ENCODE measurements around the gene TTC32.

DNA sequence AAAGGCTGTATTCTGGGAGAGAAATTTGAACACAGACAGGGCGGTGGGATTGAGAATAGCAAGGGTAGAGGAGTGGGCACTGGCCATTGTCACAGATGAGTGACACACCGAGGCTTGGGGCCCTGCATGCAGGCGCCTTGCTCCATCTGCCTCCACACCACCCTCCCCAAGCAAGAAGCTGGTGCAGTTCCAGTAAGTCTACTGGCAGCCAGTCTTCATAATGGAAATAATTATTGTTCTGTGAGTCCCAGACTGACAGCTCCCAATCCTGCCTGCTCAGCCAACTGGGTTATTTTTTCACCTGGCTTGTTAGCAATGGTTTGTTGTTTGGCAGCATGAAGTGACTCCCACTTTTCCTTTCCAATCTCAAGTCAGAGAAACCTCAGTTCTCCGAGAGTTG, 13.0 kb downstream of the TTC32 start:
- TF ChIP-seq POLR2AphosphoS5 (IDR thresholded peaks at IDR 0.05; ENCODE audit: low read depth), result no peak
- no peak for TF ChIP-seq EZH2phosphoT487 (IDR thresholded peaks at IDR 0.05; ENCODE audit: unreplicated experiment)
- TF ChIP-seq CTCF (conservative IDR thresholded peaks at IDR 0.05; ENCODE audit: low read depth in 2 of 2), result no peak
- no peak for TF ChIP-seq CREB1 (CRISPR knock-in tag; IDR thresholded peaks at IDR 0.05; ENCODE audit: low read depth)
- no peak for TF ChIP-seq EZH2 (IDR thresholded peaks at IDR 0.05; ENCODE audit: low read depth, unreplicated experiment)
- no peak for TF ChIP-seq REST (IDR thresholded peaks at IDR 0.05; ENCODE audit: unreplicated experiment)
- TF ChIP-seq, protein P1, sequence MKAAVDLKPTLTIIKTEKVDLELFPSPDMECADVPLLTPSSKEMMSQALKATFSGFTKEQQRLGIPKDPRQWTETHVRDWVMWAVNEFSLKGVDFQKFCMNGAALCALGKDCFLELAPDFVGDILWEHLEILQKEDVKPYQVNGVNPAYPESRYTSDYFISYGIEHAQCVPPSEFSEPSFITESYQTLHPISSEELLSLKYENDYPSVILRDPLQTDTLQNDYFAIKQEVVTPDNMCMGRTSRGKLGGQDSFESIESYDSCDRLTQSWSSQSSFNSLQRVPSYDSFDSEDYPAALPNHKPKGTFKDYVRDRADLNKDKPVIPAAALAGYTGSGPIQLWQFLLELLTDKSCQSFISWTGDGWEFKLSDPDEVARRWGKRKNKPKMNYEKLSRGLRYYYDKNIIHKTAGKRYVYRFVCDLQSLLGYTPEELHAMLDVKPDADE (IDR thresholded peaks at IDR 0.05), result no peak
- TF ChIP-seq JUNB (IDR thresholded peaks at IDR 0.05; ENCODE audit: unreplicated experiment), result no peak
- TF ChIP-seq NANOG (IDR thresholded peaks at IDR 0.05; ENCODE audit: borderline replicate concordance), result no peak
- TF ChIP-seq, protein P2, sequence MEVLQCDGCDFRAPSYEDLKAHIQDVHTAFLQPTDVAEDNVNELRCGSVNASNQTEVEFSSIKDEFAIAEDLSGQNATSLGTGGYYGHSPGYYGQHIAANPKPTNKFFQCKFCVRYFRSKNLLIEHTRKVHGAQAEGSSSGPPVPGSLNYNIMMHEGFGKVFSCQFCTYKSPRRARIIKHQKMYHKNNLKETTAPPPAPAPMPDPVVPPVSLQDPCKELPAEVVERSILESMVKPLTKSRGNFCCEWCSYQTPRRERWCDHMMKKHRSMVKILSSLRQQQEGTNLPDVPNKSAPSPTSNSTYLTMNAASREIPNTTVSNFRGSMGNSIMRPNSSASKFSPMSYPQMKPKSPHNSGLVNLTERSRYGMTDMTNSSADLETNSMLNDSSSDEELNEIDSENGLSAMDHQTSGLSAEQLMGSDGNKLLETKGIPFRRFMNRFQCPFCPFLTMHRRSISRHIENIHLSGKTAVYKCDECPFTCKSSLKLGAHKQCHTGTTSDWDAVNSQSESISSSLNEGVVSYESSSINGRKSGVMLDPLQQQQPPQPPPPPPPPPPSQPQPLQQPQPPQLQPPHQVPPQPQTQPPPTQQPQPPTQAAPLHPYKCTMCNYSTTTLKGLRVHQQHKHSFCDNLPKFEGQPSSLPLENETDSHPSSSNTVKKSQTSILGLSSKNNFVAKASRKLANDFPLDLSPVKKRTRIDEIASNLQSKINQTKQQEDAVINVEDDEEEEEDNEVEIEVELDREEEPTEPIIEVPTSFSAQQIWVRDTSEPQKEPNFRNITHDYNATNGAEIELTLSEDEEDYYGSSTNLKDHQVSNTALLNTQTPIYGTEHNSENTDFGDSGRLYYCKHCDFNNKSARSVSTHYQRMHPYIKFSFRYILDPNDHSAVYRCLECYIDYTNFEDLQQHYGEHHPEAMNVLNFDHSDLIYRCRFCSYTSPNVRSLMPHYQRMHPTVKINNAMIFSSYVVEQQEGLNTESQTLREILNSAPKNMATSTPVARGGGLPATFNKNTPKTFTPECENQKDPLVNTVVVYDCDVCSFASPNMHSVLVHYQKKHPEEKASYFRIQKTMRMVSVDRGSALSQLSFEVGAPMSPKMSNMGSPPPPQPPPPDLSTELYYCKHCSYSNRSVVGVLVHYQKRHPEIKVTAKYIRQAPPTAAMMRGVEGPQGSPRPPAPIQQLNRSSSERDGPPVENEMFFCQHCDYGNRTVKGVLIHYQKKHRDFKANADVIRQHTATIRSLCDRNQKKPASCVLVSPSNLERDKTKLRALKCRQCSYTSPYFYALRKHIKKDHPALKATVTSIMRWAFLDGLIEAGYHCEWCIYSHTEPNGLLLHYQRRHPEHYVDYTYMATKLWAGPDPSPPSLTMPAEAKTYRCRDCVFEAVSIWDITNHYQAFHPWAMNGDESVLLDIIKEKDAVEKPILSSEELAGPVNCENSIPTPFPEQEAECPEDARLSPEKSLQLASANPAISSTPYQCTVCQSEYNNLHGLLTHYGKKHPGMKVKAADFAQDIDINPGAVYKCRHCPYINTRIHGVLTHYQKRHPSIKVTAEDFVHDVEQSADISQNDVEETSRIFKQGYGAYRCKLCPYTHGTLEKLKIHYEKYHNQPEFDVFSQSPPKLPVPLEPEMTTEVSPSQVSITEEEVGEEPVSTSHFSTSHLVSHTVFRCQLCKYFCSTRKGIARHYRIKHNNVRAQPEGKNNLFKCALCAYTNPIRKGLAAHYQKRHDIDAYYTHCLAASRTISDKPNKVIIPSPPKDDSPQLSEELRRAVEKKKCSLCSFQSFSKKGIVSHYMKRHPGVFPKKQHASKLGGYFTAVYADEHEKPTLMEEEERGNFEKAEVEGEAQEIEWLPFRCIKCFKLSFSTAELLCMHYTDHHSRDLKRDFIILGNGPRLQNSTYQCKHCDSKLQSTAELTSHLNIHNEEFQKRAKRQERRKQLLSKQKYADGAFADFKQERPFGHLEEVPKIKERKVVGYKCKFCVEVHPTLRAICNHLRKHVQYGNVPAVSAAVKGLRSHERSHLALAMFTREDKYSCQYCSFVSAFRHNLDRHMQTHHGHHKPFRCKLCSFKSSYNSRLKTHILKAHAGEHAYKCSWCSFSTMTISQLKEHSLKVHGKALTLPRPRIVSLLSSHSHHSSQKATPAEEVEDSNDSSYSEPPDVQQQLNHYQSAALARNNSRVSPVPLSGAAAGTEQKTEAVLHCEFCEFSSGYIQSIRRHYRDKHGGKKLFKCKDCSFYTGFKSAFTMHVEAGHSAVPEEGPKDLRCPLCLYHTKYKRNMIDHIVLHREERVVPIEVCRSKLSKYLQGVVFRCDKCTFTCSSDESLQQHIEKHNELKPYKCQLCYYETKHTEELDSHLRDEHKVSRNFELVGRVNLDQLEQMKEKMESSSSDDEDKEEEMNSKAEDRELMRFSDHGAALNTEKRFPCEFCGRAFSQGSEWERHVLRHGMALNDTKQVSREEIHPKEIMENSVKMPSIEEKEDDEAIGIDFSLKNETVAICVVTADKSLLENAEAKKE (CRISPR knock-in tag; IDR thresholded peaks at IDR 0.05), result no peak
- TF ChIP-seq ZNF331 (CRISPR knock-in tag; IDR thresholded peaks at IDR 0.05; ENCODE audit: low read depth), result no peak
- no peak for TF ChIP-seq ZNF114 (CRISPR knock-in tag; IDR thresholded peaks at IDR 0.05)
